ENCODE results near the gene ARID1B. TPM values are rescaled to one million over a fixed set of nuclear protein-coding genes. Genes with fewer than 3 reads are reported as not detected.

Gene ARID1B
- total and polyA plus RNA-seq, 8 donors, result 16.2 to 68.0 (median 42.5) TPM

DNA sequence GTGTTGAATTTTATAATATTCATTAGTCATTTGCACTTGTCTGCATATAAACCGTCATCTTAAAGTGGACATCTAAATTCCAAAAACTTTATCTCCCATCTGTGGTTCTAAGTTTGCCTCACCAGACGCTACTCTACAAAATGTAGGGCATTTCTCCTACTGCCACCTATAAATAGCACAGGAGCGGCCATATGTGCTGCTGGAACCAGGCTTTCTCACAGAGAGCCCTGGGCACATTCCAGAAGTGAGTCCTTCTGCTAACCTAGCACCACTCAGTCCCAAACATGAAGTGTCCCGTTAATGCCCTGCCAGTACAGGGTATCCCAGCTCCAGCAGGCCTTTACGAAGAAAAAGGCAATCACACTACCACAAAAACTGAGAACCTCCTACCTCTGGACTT lies 392.5 kb downstream of the ARID1B start:
- no peaks in the 10 kb centered on the region for H3K27me3 ChIP-seq
- DNase-seq (no peak), ATAC-seq (no peak), FAIRE-seq (no peak)
- WGBS, 2 donors, result 86 to 88% methylated on average over 5 of the region's 5 CpGs
- H3K4me1 ChIP-seq, result peaks cover 0 to 8% (median 6%) of the 10 kb centered on the region in 3 donors
- TF ChIP-seq, protein P1, sequence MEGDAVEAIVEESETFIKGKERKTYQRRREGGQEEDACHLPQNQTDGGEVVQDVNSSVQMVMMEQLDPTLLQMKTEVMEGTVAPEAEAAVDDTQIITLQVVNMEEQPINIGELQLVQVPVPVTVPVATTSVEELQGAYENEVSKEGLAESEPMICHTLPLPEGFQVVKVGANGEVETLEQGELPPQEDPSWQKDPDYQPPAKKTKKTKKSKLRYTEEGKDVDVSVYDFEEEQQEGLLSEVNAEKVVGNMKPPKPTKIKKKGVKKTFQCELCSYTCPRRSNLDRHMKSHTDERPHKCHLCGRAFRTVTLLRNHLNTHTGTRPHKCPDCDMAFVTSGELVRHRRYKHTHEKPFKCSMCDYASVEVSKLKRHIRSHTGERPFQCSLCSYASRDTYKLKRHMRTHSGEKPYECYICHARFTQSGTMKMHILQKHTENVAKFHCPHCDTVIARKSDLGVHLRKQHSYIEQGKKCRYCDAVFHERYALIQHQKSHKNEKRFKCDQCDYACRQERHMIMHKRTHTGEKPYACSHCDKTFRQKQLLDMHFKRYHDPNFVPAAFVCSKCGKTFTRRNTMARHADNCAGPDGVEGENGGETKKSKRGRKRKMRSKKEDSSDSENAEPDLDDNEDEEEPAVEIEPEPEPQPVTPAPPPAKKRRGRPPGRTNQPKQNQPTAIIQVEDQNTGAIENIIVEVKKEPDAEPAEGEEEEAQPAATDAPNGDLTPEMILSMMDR (IDR thresholded peaks at IDR 0.05), result no peak
- intact Hi-C loops (cut with DNase I), result no loop called here
- H3K27ac ChIP-seq, result no peak overlapping the region
- no peak overlapping the region for H3K4me3 ChIP-seq
- no peaks in the 10 kb centered on the region for H3K9me3 ChIP-seq
- no peaks in the 10 kb centered on the region for H3K36me3 ChIP-seq

DNA sequence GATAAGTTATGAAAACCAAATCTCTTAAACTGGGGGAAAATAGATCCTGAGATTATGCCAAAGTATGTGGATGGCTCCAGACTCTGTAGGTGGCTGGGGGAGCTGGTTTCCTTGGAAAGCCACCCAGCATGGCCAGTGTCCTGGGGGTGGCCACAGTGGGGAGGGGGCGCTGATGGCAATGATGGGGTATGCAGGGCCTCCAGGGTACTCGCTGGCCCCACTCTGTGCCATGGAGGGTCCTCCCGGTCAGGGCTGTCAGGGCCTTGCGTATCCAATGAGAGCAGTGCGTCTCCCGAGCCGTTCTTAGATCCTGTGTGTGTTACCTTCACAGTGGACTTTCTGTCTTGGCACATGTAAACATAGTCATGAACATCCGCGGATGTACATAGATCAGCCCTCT lies 393.4 kb downstream of the ARID1B start:
- WGBS, 2 donors, result 94 to 95% methylated on average over 9 of the region's 9 CpGs
- peaks cover 0 to 8% (median 6%) of the 10 kb centered on the region in 3 donors for H3K4me1 ChIP-seq
- TF ChIP-seq, protein P1 (IDR thresholded peaks at IDR 0.05), result no peak
- no peak overlapping the region for H3K4me3 ChIP-seq
- no peak for DNase-seq
- no peaks in the 10 kb centered on the region for H3K9me3 ChIP-seq
- intact Hi-C loops (cut with DNase I), result no loop called here
- H3K27me3 ChIP-seq, result no peaks in the 10 kb centered on the region
- no peak for FAIRE-seq
- no peak for ATAC-seq
- no peaks in the 10 kb centered on the region for H3K36me3 ChIP-seq
- H3K27ac ChIP-seq, result no peak overlapping the region

DNA sequence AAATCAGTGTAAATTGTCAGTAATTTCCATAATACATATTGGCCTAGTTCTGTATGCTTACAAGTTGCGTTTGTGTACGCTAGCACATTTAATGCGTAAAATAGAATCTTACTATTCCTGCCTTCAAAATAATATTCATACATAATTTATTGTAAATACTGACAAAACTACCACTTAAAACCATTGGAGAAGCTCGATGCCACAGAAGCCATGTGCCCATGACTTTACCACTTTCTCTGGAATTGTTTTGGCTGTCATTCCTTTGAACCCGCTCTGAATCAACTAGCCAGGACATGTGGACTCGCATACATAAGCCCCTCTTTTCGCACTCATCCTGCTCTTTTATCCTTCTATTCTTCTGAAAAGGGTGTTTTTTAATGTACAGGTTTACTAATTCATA lies 394.6 kb downstream of the ARID1B start:
- Histone ChIP-seq H3K4me3 (no peak overlapping the region), H3K36me3 (no peaks in the 10 kb centered on the region), H3K27ac (no peak overlapping the region), H3K27me3 (no peaks in the 10 kb centered on the region), H3K4me1 (peaks cover 0 to 8% (median 6%) of the 10 kb centered on the region in 3 donors), H3K9me3 (no peaks in the 10 kb centered on the region)
- 96 to 98% methylated on average over 7 of the region's 7 CpGs for WGBS, 2 donors
- TF ChIP-seq, protein P1 (IDR thresholded peaks at IDR 0.05), result no peak
- FAIRE-seq (no peak), DNase-seq (no peak), ATAC-seq (no peak)
- intact Hi-C loops (cut with DNase I), result no loop called here

DNA sequence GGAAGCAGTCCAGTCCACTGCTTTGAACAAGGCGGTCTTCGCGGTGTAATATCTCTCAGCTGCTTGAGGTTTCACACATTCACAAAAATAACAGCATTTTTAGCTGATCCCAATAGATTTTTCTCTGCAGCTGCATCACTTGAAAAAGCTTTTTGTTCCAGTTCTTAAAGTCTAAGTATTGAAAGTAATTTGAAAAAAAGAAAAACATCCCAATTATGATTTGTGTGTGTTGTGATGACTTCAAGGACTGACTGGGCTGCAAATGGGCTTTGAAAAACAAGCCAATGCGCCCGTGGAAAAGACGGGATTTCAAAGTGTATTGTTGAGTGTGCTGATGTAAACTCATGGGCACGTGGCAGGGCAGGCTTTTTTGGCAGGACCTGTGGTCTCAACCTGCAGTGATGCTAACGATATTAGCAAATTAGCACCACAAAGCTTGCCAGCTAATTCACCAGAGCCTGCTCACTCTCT lies 395.1 kb downstream of the ARID1B start:
- H3K36me3 ChIP-seq, result no peaks in the 10 kb centered on the region
- H3K4me3 ChIP-seq, result no peak overlapping the region

More for the DNA sequence above, 395.1 kb downstream of the ARID1B start:
- intact Hi-C loops (cut with DNase I), result no loop called here
- Histone ChIP-seq H3K4me1 (peaks cover 0 to 8% (median 6%) of the 10 kb centered on the region in 3 donors), H3K27me3 (no peaks in the 10 kb centered on the region), H3K27ac (no peak overlapping the region), H3K9me3 (no peaks in the 10 kb centered on the region)
- 85 to 86% methylated on average over 8 of the region's 8 CpGs for WGBS, 2 donors
- TF ChIP-seq, protein P1 (IDR thresholded peaks at IDR 0.05), result no peak
- DNase-seq (no peak), ATAC-seq (no peak), FAIRE-seq (no peak)

Measured in pancreas (tissue), 10 donors.